Measurements from ENCODE around the gene TRIM3. TPM values are rescaled to one million over a fixed set of nuclear protein-coding genes. Genes with fewer than 3 reads are reported as not detected.

The TRIM3 gene
- total RNA-seq, 4 donors from 2014 or later, result 15.3 to 20.0 (median 16.5) TPM

GRCh38 chr11:6411594-6412031, 62.1 kb downstream of the TRIM3 start:
- TF ChIP-seq POLR2A (IDR thresholded peaks at IDR 0.05), result no peak
- no peak for TF ChIP-seq CTCF (IDR thresholded peaks at IDR 0.05 in 4 of 5, conservative IDR thresholded peaks at IDR 0.05 in 1 of 5)
- in situ Hi-C loops (cut with MboI; ENCODE audit: low sequenced_read_pairs in 4 of 4) (no loop called here), intact Hi-C loops (cut with DNase I; ENCODE audit: low total_unique reads) (no loop called here)
- no peaks in the 10 kb centered on the region for H3K4me1 ChIP-seq
- H3K27ac ChIP-seq, result no peak overlapping the region
- DNase-seq (no peak), ATAC-seq (no peak)
- no peak overlapping the region for H3K4me3 ChIP-seq
- H3K36me3 ChIP-seq, result no peaks in the 10 kb centered on the region
- H3K9me3 ChIP-seq, result no peaks in the 10 kb centered on the region
- H3K27me3 ChIP-seq, result no peaks in the 10 kb centered on the region

- H3K27ac ChIP-seq, result no peak overlapping the region
- ATAC-seq, result no peak
- TF ChIP-seq POLR2A (IDR thresholded peaks at IDR 0.05) (no peak), CTCF (IDR thresholded peaks at IDR 0.05 in 4 of 5, conservative IDR thresholded peaks at IDR 0.05 in 1 of 5) (no peak)
- no peaks in the 10 kb centered on the region for H3K36me3 ChIP-seq
- no peaks in the 10 kb centered on the region for H3K27me3 ChIP-seq
- H3K4me1 ChIP-seq, result no peaks in the 10 kb centered on the region
- H3K9me3 ChIP-seq, result no peaks in the 10 kb centered on the region
- in situ Hi-C loops (cut with MboI; ENCODE audit: low sequenced_read_pairs in 4 of 4), result no loop called here
- intact Hi-C loops (cut with DNase I; ENCODE audit: low total_unique reads), result no loop called here
- DNase-seq, result no peak
- H3K4me3 ChIP-seq, result no peak overlapping the region
Observed at GRCh38 chr11:6410695-6411430, 62.9 kb downstream of the TRIM3 start.

GRCh38 chr11:6406370-6406769, 67.4 kb downstream of the TRIM3 start:
- H3K36me3 ChIP-seq, result peaks cover 0 to 6% of the 10 kb centered on the region in 2 donors
- ATAC-seq, result no peak
- H3K27ac ChIP-seq, result no peak overlapping the region
- intact Hi-C loops (cut with DNase I; ENCODE audit: low total_unique reads), result no loop called here
- no peaks in the 10 kb centered on the region for H3K27me3 ChIP-seq
- TF ChIP-seq POLR2A (IDR thresholded peaks at IDR 0.05) (no peak), CTCF (IDR thresholded peaks at IDR 0.05 in 4 of 5, conservative IDR thresholded peaks at IDR 0.05 in 1 of 5) (no peak)
- H3K4me3 ChIP-seq, result no peak overlapping the region
- no peaks in the 10 kb centered on the region for H3K4me1 ChIP-seq
- in situ Hi-C loops (cut with MboI; ENCODE audit: low sequenced_read_pairs in 4 of 4), result no loop called here
- no peak for DNase-seq
- H3K9me3 ChIP-seq, result no peaks in the 10 kb centered on the region

- intact Hi-C loops (cut with DNase I; ENCODE audit: low total_unique reads) (no loop called here), in situ Hi-C loops (cut with MboI; ENCODE audit: low sequenced_read_pairs in 4 of 4) (no loop called here)
- DNase-seq (no peak), ATAC-seq (no peak)
- no peaks in the 10 kb centered on the region for H3K4me1 ChIP-seq
- TF ChIP-seq CTCF (IDR thresholded peaks at IDR 0.05 in 4 of 5, conservative IDR thresholded peaks at IDR 0.05 in 1 of 5) (no peak), POLR2A (IDR thresholded peaks at IDR 0.05) (no peak)
- peaks cover 0 to 11% of the 10 kb centered on the region in 2 donors for H3K36me3 ChIP-seq
- no peaks in the 10 kb centered on the region for H3K9me3 ChIP-seq
- no peaks in the 10 kb centered on the region for H3K27me3 ChIP-seq
- H3K27ac ChIP-seq, result no peak overlapping the region
- no peak overlapping the region for H3K4me3 ChIP-seq
Observed at GRCh38 chr11:6405846-6406245, 67.9 kb downstream of the TRIM3 start.
